GM18907 (cell line): Measurements from ENCODE around the gene RASGRF2.
"Not testable (repeated sequence)": the region's sequence is repeated elsewhere in the genome, so short reads cannot be mapped to it uniquely, and the experiment has no call there.

ENCODE experiments used
- ATAC-seq: cut with Tn5 transposase; IDR thresholded peaks from one replicate; pipeline ENCODE4 v1.9.1; 2021; ENCODE audit warnings: mild to moderate bottlenecking, moderate library complexity; ENCODE audit not compliant: unreplicated experiment

RASGRF2 gene

DNA sequence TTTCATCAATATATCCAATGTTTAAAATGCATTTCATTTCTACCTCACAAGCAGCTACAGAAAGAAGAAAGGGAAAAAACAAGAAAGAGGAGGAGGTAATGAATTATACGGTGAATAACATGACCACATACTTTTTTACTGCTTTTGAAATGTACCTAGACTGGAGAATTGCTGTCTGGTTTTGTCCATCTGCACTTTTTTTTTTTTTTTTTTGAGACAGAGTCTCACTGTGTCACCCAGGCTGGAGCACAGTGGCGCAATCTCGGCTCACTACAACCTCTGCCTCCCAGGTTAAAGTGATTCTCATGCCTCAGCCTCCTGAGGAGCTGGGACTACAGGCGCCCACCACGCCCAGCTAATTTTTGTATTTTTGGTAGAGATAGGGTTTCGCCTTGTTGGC, 58.4 kb downstream of the RASGRF2 start:
- not testable (repeated sequence) for ATAC-seq

DNA sequence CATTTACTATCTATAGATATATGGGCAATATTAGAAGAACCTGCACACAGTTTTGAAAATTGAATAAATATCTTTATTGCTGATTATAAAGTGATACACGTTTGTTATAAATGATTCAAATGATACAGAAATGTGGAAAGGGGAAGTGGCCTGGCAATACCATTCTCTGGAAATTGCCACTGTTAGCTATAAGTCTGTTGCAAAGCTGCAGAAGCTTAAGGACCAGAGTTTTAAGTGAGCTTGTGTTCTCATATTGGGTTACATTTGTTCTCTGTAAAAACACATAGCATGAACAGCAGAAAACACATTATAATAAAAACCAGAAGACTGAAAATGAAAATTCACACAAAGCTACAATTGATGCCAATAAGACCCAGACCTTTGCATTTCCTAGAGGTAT, 59.6 kb downstream of the RASGRF2 start:
- no peak for ATAC-seq

DNA sequence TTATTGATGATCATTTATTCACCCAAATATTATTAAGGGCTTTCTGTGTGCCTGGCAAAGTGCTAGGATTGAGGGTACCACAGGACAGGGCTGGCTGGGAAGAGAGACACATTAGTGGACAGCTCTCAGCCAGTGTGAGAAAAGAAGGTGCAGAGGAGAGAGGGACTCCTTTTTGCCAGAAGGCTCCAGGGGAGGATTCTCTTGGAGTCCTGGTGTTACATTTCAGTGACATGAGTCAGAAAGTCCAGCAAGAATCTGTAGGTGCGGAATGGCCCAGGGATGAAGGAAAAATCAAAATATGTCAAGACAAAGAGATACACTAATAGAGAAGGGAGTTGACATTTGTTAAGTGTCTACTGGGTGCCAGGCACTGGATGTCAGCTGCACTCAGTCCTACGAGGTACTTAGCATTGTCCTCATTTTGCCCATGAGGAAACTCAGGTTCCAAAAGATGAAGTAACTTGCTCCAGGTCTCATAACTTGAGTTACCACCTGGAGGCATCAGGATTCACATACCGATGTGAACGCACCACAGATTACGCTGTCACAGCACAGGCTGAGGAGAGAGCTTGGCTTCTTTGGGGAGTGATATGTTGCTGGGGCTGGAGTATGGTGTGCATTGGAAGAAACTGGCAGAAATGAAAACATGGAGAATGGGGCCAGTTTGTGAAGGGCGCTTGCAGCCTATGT, 60.5 kb downstream of the RASGRF2 start:
- ATAC-seq, result no peak

- ATAC-seq, result no peak
These were observed 61.3 kb downstream of the RASGRF2 start for GRCh38 chr5:81021486-81021885.

GRCh38 chr5:81021951-81022687, 62.0 kb downstream of the RASGRF2 start:
- no peak for ATAC-seq

GRCh38 chr5:81022688-81023084, 62.5 kb downstream of the RASGRF2 start:
- no peak for ATAC-seq

GRCh38 chr5:81023261-81023970, 63.3 kb downstream of the RASGRF2 start:
- no peak for ATAC-seq

DNA sequence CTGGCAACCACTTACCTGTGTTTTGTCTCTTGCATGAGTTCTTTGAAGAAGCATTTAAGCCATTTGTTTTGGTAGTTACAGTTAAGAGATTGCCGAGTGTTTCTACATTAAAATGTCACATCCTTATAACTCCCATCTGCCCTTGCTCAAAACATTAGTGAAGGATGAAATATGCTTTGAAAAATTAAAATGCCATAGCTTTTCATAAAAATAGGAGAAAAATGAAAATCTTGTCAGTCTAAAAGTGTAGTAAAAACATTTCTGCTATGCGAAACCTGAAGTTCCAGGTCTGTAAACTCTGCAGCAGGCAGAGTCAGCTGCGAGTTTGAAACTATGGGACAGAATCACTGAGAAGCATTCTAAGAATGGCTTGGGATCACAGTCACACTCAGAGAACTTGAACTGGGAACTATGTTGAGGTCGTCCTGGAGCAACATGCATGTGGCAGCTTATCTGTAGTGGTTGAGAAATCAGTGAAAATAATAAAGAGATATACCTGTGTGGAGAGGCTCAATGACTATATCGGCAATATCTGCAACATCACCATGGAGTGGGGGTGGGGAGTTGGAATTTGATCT, 67.4 kb downstream of the RASGRF2 start:
- ATAC-seq, result no peak

DNA sequence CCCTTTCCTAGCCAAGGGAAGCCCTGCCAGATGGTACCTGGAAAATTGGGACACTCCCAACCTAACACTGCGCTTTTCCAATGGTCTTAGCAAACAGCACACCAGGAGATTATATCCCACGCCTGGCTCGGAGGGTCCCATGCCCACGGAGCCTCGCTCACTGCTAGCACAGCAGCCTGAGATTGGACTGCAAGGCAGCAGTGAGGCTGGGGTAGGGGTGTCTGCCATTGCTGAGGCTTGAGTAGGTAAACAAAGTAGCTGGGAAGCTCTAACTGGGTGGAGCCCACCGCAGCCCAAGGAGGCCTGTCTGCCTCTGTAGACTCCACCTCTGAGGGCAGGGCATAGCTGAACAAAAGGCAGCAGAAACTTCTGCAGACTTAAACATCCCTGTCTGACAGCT, 68.7 kb downstream of the RASGRF2 start:
- not testable (repeated sequence) for ATAC-seq

GRCh38 chr5:81029736-81030135, 69.6 kb downstream of the RASGRF2 start:
- not testable (repeated sequence) for ATAC-seq

GRCh38 chr5:81030236-81031034, 70.3 kb downstream of the RASGRF2 start:
- ATAC-seq, result not testable (repeated sequence)

DNA sequence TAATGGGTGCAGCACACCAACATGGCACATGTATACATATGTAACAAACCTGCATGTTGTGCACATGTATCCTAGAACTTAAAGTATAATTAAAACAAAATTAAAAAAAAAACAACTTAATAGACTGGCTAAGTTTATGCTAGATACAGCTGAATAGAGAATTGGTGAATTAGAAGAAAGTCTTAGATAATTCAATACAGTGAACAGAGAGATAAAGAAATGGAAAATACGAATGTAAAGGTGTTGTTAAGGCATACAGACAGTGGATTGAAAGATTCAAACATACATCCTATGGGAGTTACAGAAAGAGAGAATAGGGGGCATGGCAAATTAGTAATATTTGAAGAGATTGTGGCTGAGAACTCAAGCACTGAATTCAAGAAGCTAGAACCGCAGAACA, 75.4 kb downstream of the RASGRF2 start:
- ATAC-seq, result no peak

- no peak for ATAC-seq
These were observed 78.3 kb downstream of the RASGRF2 start for GRCh38 chr5:81038495-81038894.

GRCh38 chr5:81044868-81045267, 84.7 kb downstream of the RASGRF2 start:
- ATAC-seq, result no peak

GRCh38 chr5:81045389-81045807, 85.2 kb downstream of the RASGRF2 start:
- no peak for ATAC-seq

GRCh38 chr5:81046041-81046440, 85.9 kb downstream of the RASGRF2 start:
- ATAC-seq, result no peak

DNA sequence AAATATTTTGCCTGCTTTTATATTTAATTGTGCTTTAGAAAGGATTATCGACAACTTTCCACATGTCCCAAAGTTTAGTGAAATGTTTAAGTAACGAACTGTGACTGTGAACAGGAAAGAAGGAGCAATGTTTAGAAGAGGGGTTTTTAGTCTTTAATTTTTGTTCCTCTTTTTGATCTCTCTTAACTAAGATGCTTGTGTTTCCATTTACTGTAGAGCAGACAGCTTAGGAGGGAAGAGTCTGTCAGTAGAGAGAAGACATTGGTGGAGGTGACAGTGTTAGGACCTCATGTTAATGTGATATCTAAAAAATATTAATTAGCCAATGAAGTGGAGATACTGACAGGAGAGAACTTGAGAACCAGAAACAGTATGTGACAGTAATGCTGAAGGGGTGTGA, 92.2 kb downstream of the RASGRF2 start:
- ATAC-seq, result no peak

DNA sequence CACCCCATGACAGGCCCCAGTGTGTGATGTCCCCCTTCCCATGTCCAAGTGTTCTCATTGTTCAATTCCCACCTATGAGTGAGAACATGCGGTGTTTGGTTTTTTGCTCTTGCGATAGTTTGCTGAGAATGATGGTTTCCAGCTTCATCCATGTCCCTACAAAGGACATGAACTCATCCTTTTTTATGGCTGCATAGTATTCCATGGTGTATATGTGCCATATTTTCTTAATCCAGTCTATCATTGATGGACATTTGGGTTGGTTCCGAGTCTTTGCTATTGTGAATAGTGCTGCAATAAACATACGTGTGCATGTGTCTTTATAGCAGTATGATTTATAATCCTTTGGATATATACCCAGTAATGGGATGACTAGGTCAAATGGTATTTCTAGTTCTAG, 93.1 kb downstream of the RASGRF2 start:
- not testable (repeated sequence) for ATAC-seq

DNA sequence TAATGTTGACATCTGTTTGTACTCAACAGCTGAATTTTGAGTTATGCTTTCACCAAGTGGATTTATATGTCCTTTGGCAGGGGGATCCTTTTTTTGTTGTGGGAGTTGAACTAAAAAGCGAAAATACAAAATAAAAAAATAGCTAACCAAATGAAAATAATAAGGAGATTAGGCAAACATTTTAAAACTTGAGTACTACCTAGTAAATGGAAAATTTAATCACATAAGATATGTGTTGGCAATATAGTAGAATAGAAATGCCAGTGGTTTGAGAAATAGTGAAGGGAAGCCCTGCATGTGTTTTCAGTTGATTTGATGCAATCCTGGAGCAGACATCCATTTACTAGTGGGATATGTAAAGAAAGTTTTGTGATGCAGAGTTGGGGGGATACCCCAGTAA, 98.0 kb downstream of the RASGRF2 start:
- no peak for ATAC-seq

DNA sequence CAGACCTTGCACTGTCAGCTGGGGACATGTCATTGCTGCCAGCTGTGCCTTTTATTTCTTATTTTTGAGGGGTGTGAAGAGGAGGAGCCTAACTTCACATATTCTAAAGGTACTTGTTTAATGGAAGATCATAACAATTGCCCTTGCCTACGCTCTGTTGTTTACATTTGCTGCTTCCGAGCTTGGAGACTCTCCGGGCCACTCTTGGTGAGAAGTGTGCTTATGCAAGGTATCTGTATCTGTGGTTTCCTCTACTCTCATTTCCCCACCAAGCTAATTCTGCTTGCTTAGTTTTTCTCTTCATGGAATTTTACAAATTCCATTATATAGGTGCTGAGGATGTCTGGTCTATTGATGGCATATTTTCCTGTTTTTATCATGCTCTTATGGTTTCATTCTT, 105.3 kb downstream of the RASGRF2 start:
- no peak for ATAC-seq

DNA sequence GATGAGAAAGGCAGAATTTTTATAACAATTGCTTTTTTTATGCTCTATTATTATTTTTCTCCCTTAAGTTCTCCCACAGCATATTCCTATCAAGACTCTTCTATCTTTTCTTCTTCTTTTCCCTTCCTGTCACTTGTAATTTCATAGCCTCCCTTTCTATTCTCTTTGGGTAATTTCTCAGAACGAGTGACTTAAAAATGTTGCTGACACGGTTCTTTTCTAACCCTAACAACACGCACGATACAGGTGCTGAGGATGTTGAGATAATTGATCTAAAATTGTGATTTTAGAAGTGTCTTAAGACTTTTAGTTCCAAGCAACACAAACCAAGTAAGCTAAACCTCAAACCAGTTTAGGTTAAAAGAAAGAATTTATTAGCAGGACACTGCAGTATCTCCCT, 105.9 kb downstream of the RASGRF2 start:
- ATAC-seq, result no peak
